Neutrophil (primary cell): ENCODE results near the gene ADAD2.

Experiments used
- H3K27ac ChIP-seq: fragments of 200-600 bp; sonication (generic); 2 replicates; pipeline ENCODE4 v1.5.1; 2016; ENCODE audit warnings: mild to moderate bottlenecking, moderate library complexity
- H3K27me3 ChIP-seq: fragments of 200-600 bp; sonication (generic); 2 replicates; pipeline ENCODE4 v1.6.0; 2016; ENCODE audit warnings: mild to moderate bottlenecking
- H3K36me3 ChIP-seq: fragments of 200-600 bp; sonication (generic); 2 replicates; pipeline ENCODE4 v1.5.1; 2017
- H3K4me1 ChIP-seq, 2 experiments: fragments of 200-600 bp in 1 of 2; sonication (generic) in 1 of 2; 1 replicate in 1 of 2; 2 replicates in 1 of 2; pipeline versions ENCODE4 v1.5.1 to v1.6.1; 2013 to 2016; ENCODE audit warnings: low read depth in 1 of 2, low read length in 1 of 2, mild to moderate bottlenecking in 1 of 2, moderate library complexity in 1 of 2; ENCODE audit not compliant: control insufficient read depth in 1 of 2, insufficient read depth in 1 of 2
- H3K4me3 ChIP-seq, 2 experiments: fragments of 200-600 bp in 1 of 2; sonication (generic) in 1 of 2; 1 replicate in 1 of 2; 2 replicates in 1 of 2; pipeline ENCODE4 v1.5.1; 2013 to 2016; ENCODE audit warnings: low read depth in 1 of 2, low read length in 1 of 2, mild to moderate bottlenecking in 1 of 2, moderate library complexity in 1 of 2
- H3K9me3 ChIP-seq: fragments of 200-600 bp; sonication (generic); 2 replicates; pipeline ENCODE4 v1.5.1; 2016
- TF ChIP-seq, protein P1 (sequence below): fragments of 200-600 bp; sonication (generic); IDR thresholded peaks from 2 replicates; pipeline ENCODE4 v1.5.1; 2016; ENCODE audit warnings: antibody characterized with exemption

The ADAD2 gene

DNA sequence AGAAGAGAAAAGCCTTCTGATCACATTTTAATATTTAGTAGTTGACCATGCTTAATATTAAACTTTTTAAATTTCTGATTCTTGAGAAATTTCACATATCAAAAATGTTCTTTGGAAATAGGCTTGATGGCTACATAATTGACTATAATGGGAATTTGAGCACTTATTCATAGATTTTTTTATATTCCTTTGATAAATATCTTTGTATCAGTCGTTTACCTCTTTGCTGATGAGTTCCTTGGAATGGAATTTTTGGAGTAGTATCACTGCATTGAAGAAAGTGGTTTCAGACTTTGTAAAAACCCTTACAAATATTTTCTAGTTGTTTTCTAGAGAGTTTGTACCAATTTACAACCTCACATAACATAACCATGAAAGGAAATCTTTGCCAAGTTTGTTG, 31.2 kb upstream of the ADAD2 start:
- TF ChIP-seq, protein P1, sequence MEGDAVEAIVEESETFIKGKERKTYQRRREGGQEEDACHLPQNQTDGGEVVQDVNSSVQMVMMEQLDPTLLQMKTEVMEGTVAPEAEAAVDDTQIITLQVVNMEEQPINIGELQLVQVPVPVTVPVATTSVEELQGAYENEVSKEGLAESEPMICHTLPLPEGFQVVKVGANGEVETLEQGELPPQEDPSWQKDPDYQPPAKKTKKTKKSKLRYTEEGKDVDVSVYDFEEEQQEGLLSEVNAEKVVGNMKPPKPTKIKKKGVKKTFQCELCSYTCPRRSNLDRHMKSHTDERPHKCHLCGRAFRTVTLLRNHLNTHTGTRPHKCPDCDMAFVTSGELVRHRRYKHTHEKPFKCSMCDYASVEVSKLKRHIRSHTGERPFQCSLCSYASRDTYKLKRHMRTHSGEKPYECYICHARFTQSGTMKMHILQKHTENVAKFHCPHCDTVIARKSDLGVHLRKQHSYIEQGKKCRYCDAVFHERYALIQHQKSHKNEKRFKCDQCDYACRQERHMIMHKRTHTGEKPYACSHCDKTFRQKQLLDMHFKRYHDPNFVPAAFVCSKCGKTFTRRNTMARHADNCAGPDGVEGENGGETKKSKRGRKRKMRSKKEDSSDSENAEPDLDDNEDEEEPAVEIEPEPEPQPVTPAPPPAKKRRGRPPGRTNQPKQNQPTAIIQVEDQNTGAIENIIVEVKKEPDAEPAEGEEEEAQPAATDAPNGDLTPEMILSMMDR = no peak
- Histone ChIP-seq H3K36me3 (no peaks in the 10 kb centered on the region), H3K4me3 (no peak overlapping the region), H3K9me3 (no peaks in the 10 kb centered on the region), H3K27ac (no peak overlapping the region), H3K27me3 (peaks cover 84% of the 10 kb centered on the region), H3K4me1 (no peaks in the 10 kb centered on the region)

GRCh38 chr16:84161037-84161436, 29.9 kb upstream of the ADAD2 start:
- Histone ChIP-seq H3K27me3 (peaks cover 84% of the 10 kb centered on the region), H3K4me1 (no peaks in the 10 kb centered on the region), H3K27ac (no peak overlapping the region), H3K9me3 (no peaks in the 10 kb centered on the region), H3K36me3 (no peaks in the 10 kb centered on the region), H3K4me3 (no peak overlapping the region)
- TF ChIP-seq, protein P1 = no peak

DNA sequence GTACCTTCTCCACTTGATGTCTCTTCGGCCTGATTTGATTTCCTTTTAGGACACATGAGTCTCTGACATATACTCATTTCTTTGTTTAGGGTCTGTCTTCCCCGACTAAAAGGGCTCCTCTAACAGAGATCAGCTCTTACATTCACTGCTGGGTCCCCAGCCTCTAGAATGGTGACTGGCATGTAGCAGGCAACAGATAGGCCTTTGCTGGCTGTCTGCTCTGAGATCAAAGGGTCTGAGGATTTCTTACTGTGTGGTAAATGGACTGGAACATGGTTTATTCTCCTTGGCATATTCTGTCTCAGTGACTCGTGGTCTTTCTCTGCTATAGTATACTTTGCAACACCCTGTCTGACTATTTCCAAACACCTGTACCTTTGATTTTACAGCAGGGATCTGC, 29.2 kb upstream of the ADAD2 start:
- no peaks in the 10 kb centered on the region for H3K4me1 ChIP-seq
- no peak overlapping the region for H3K4me3 ChIP-seq
- TF ChIP-seq, protein P1 = no peak
- H3K36me3 ChIP-seq = no peaks in the 10 kb centered on the region
- peaks cover 84% of the 10 kb centered on the region for H3K27me3 ChIP-seq
- no peaks in the 10 kb centered on the region for H3K9me3 ChIP-seq
- H3K27ac ChIP-seq = no peak overlapping the region

- Histone ChIP-seq H3K36me3 (no peaks in the 10 kb centered on the region), H3K27me3 (peaks cover 59% of the 10 kb centered on the region)
- TF ChIP-seq, protein P1 = no peak
These were observed 25.2 kb upstream of the ADAD2 start for GRCh38 chr16:84165746-84166145.

GRCh38 chr16:84166796-84167695, 23.9 kb upstream of the ADAD2 start:
- Histone ChIP-seq H3K4me1 (no peaks in the 10 kb centered on the region), H3K4me3 (no peak overlapping the region), H3K27me3 (peaks cover 47% of the 10 kb centered on the region), H3K27ac (no peak overlapping the region), H3K36me3 (no peaks in the 10 kb centered on the region), H3K9me3 (no peaks in the 10 kb centered on the region)
- TF ChIP-seq, protein P1 = no peak

More at GRCh38 chr16:84165746-84166145, 25.2 kb upstream of the ADAD2 start:
- no peak overlapping the region for H3K4me3 ChIP-seq
- no peaks in the 10 kb centered on the region for H3K4me1 ChIP-seq
- H3K9me3 ChIP-seq = no peaks in the 10 kb centered on the region
- no peak overlapping the region for H3K27ac ChIP-seq
